ENCODE measurements around the gene FLNB. TPM values are rescaled to one million over a fixed set of nuclear protein-coding genes. Genes with fewer than 3 reads are reported as not detected.
A peak's percentile ranks its signal among the peaks of the same experiment; 100 is the strongest.

Gene FLNB
- total RNA-seq, 1 donor from 2014 or later = 72.9 TPM

DNA sequence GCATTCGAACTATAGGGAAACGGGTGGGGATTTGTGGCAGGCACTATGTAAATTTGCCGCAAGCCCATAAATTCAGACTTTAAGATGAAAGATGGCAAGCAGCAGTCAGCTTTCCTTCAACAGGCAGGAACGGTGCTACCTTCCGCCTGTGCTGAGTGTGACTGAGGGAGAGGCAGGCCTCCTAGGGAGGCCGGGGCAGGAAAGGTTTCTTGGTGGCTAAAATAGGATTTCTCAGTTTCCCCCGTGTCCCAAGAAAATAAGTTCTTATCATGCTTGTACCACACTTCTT is 12.5 kb downstream of the FLNB start:
- no peak for DNase-seq (ENCODE audit: extremely low spot score, unreplicated experiment)
- no peak overlapping the region for H3K4me3 Mint-ChIP-seq (ENCODE audit: unreplicated experiment)
- peaks cover 47% of the 10 kb centered on the region for H3K4me1 Mint-ChIP-seq (ENCODE audit: unreplicated experiment)
- no peaks in the 10 kb centered on the region for H3K36me3 Mint-ChIP-seq (ENCODE audit: unreplicated experiment)
- no peaks in the 10 kb centered on the region for H3K27me3 Mint-ChIP-seq (ENCODE audit: unreplicated experiment)
- TF ChIP-seq, protein P1, sequence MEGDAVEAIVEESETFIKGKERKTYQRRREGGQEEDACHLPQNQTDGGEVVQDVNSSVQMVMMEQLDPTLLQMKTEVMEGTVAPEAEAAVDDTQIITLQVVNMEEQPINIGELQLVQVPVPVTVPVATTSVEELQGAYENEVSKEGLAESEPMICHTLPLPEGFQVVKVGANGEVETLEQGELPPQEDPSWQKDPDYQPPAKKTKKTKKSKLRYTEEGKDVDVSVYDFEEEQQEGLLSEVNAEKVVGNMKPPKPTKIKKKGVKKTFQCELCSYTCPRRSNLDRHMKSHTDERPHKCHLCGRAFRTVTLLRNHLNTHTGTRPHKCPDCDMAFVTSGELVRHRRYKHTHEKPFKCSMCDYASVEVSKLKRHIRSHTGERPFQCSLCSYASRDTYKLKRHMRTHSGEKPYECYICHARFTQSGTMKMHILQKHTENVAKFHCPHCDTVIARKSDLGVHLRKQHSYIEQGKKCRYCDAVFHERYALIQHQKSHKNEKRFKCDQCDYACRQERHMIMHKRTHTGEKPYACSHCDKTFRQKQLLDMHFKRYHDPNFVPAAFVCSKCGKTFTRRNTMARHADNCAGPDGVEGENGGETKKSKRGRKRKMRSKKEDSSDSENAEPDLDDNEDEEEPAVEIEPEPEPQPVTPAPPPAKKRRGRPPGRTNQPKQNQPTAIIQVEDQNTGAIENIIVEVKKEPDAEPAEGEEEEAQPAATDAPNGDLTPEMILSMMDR (IDR thresholded peaks at IDR 0.05) = no peak
- peak overlapping the region; percentile 60 for H3K27ac Mint-ChIP-seq (ENCODE audit: unreplicated experiment)
- H3K9me3 Mint-ChIP-seq (ENCODE audit: unreplicated experiment) = no peaks in the 10 kb centered on the region

DNA sequence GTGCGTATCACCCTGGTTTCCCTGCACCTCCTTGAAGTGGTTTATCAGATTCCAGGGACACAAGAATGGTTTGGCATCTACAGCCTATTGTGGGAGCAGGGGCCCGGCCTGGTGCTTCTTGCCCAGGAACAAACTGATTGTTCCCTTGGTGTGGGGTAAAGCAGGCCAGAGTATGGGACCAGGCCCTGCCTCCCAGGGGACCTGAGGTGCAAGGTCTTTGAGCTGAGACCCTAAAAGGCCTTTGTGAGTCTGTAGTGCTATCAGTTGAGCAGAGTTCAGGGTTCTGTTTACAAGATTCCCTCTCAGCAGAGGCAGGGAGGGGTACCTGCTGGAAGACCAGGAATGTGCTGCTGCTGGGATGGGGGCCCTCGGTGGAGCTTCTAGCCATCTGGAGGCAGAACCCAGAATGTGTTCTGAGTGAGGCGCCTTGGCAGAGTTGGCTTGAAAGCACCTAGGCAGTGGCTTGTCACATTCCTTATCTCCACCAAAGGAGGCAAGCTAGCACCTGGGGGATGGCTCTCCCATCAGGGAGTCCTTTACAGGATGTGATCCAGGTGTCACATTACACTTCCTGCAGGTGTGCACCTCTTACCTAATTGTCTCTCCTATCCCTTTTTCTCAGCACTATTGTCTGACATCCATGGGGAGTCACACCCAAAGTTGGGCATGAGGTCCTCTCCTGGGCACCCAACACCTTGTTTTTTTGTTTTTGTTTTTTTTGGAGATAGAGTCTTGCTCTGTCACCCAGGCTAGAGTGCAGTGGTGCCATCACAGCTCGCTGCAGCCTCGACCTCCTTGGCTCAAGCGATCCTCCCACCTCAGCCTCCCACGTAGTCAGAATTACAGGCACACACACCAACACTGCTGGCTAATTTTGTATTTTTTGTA is 13.1 kb downstream of the FLNB start:
- no peaks in the 10 kb centered on the region for H3K36me3 Mint-ChIP-seq (ENCODE audit: unreplicated experiment)
- H3K27ac Mint-ChIP-seq (ENCODE audit: unreplicated experiment) = no peak overlapping the region
- H3K27me3 Mint-ChIP-seq (ENCODE audit: unreplicated experiment) = no peaks in the 10 kb centered on the region
- no peak overlapping the region for H3K4me3 Mint-ChIP-seq (ENCODE audit: unreplicated experiment)
- TF ChIP-seq, protein P1 (IDR thresholded peaks at IDR 0.05) = no peak
- H3K4me1 Mint-ChIP-seq (ENCODE audit: unreplicated experiment) = peaks cover 53% of the 10 kb centered on the region
- no peak for DNase-seq (ENCODE audit: extremely low spot score, unreplicated experiment)
- H3K9me3 Mint-ChIP-seq (ENCODE audit: unreplicated experiment) = no peaks in the 10 kb centered on the region

DNA sequence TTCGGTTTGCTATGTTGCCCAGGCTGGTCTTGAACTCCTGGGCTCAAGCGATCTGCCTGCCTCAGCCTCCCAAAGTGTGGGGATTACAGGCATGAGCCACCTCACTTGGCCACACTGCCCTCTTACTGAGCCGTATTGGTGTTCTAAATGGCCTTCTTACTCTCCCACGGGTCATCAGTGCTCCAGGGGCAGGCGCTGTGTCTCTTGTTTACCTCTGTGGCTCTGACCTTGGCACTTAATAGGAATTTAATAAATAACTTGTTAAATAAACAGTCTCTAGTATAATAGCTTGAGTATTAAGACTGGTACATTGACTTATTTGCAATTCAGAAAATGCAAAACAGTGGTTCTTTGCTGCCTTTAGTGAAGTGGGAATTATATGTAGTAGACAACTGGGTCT is 13.7 kb downstream of the FLNB start:
- H3K27ac Mint-ChIP-seq (ENCODE audit: unreplicated experiment) = no peak overlapping the region
- H3K4me1 Mint-ChIP-seq (ENCODE audit: unreplicated experiment) = peaks cover 55% of the 10 kb centered on the region
- no peaks in the 10 kb centered on the region for H3K9me3 Mint-ChIP-seq (ENCODE audit: unreplicated experiment)

DNA sequence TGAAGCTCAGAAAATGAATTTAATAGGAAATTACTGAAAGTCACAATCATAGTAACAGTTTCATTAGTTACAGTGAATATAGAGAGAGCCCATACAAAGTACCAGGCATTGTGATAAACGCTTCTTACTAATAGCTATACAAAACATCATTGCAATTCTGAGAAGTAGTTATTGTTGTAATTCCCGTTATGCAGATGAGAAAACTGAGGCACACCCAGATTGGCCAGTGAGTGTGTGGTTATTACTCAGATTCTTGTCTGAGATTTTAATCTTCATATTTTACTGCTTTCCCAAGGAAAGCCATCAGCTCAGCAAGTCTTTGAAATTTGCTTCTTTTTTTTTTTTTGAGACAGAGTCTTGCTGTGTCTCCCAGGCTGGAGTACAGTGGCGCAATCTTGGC is 14.3 kb downstream of the FLNB start:
- peaks cover 58% of the 10 kb centered on the region for H3K4me1 Mint-ChIP-seq (ENCODE audit: unreplicated experiment)
- no peak overlapping the region for H3K27ac Mint-ChIP-seq (ENCODE audit: unreplicated experiment)
- no peaks in the 10 kb centered on the region for H3K36me3 Mint-ChIP-seq (ENCODE audit: unreplicated experiment)
- no peaks in the 10 kb centered on the region for H3K27me3 Mint-ChIP-seq (ENCODE audit: unreplicated experiment)
- TF ChIP-seq, protein P1 (IDR thresholded peaks at IDR 0.05) = no peak
- no peaks in the 10 kb centered on the region for H3K9me3 Mint-ChIP-seq (ENCODE audit: unreplicated experiment)
- H3K4me3 Mint-ChIP-seq (ENCODE audit: unreplicated experiment) = no peak overlapping the region
- no peak for DNase-seq (ENCODE audit: extremely low spot score, unreplicated experiment)

More for the DNA sequence above, 13.7 kb downstream of the FLNB start:
- Mint-ChIP-seq H3K36me3 (ENCODE audit: unreplicated experiment) (no peaks in the 10 kb centered on the region), H3K27me3 (ENCODE audit: unreplicated experiment) (no peaks in the 10 kb centered on the region), H3K4me3 (ENCODE audit: unreplicated experiment) (no peak overlapping the region)
- DNase-seq (ENCODE audit: extremely low spot score, unreplicated experiment) = no peak
- TF ChIP-seq, protein P1 (IDR thresholded peaks at IDR 0.05) = no peak

DNA sequence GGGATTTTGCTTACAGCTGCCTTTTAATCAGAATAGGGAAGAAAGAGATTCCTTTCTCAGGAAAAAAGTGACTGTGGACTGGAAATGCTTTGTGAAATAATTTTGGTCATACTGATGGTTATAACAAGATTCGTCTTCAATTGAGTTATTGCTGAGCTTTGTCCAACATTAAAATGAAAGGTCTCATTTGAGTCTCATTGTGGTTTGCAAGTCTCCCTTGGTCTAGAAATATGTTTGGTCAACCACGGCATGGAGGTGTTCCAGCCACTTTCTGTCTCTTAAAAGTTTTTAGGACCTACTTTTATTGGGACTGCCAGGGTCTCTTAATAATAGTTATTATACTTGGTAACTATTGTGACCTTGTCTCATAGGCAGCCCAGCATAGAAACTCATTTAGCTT is 15.3 kb downstream of the FLNB start:
- Mint-ChIP-seq H3K36me3 (ENCODE audit: unreplicated experiment) (no peaks in the 10 kb centered on the region), H3K27ac (ENCODE audit: unreplicated experiment) (no peak overlapping the region), H3K4me3 (ENCODE audit: unreplicated experiment) (no peak overlapping the region), H3K27me3 (ENCODE audit: unreplicated experiment) (no peaks in the 10 kb centered on the region), H3K9me3 (ENCODE audit: unreplicated experiment) (no peaks in the 10 kb centered on the region), H3K4me1 (ENCODE audit: unreplicated experiment) (peaks cover 61% of the 10 kb centered on the region)
- DNase-seq (ENCODE audit: extremely low spot score, unreplicated experiment) = no peak
- TF ChIP-seq, protein P1 (IDR thresholded peaks at IDR 0.05) = no peak
